Neutrophil (primary cell): ENCODE data around the gene DYRK1A.

Experiments
- H3K27ac ChIP-seq: fragments of 200-600 bp; sonication (generic); 2 replicates; pipeline ENCODE4 v1.5.1; 2016; ENCODE audit warnings: mild to moderate bottlenecking, moderate library complexity
- H3K27me3 ChIP-seq: fragments of 200-600 bp; sonication (generic); 2 replicates; pipeline ENCODE4 v1.6.0; 2016; ENCODE audit warnings: mild to moderate bottlenecking
- H3K36me3 ChIP-seq: fragments of 200-600 bp; sonication (generic); 2 replicates; pipeline ENCODE4 v1.5.1; 2017
- H3K4me1 ChIP-seq, 2 experiments: fragments of 200-600 bp in 1 of 2; sonication (generic) in 1 of 2; 1 replicate in 1 of 2; 2 replicates in 1 of 2; pipeline versions ENCODE4 v1.5.1 to v1.6.1; 2013 to 2016; ENCODE audit warnings: low read depth in 1 of 2, low read length in 1 of 2, mild to moderate bottlenecking in 1 of 2, moderate library complexity in 1 of 2; ENCODE audit not compliant: control insufficient read depth in 1 of 2, insufficient read depth in 1 of 2
- H3K4me3 ChIP-seq, 2 experiments: fragments of 200-600 bp in 1 of 2; sonication (generic) in 1 of 2; 1 replicate in 1 of 2; 2 replicates in 1 of 2; pipeline ENCODE4 v1.5.1; 2013 to 2016; ENCODE audit warnings: low read depth in 1 of 2, low read length in 1 of 2, mild to moderate bottlenecking in 1 of 2, moderate library complexity in 1 of 2
- H3K9me3 ChIP-seq: fragments of 200-600 bp; sonication (generic); 2 replicates; pipeline ENCODE4 v1.5.1; 2016
- TF ChIP-seq, protein P1 (sequence below): fragments of 200-600 bp; sonication (generic); IDR thresholded peaks from 2 replicates; pipeline ENCODE4 v1.5.1; 2016; ENCODE audit warnings: antibody characterized with exemption

The DYRK1A gene

GRCh38 chr21:37356706-37357105 is 9.9 kb upstream of the DYRK1A start:
- no peaks in the 10 kb centered on the region for H3K27me3 ChIP-seq
- no peak overlapping the region for H3K4me3 ChIP-seq
- no peak overlapping the region for H3K27ac ChIP-seq
- H3K36me3 ChIP-seq, result no peaks in the 10 kb centered on the region
- H3K4me1 ChIP-seq, result peaks cover 9 to 12% of the 10 kb centered on the region in 2 experiments
- TF ChIP-seq, protein P1, sequence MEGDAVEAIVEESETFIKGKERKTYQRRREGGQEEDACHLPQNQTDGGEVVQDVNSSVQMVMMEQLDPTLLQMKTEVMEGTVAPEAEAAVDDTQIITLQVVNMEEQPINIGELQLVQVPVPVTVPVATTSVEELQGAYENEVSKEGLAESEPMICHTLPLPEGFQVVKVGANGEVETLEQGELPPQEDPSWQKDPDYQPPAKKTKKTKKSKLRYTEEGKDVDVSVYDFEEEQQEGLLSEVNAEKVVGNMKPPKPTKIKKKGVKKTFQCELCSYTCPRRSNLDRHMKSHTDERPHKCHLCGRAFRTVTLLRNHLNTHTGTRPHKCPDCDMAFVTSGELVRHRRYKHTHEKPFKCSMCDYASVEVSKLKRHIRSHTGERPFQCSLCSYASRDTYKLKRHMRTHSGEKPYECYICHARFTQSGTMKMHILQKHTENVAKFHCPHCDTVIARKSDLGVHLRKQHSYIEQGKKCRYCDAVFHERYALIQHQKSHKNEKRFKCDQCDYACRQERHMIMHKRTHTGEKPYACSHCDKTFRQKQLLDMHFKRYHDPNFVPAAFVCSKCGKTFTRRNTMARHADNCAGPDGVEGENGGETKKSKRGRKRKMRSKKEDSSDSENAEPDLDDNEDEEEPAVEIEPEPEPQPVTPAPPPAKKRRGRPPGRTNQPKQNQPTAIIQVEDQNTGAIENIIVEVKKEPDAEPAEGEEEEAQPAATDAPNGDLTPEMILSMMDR, result no peak
- H3K9me3 ChIP-seq, result no peaks in the 10 kb centered on the region

- no peaks in the 10 kb centered on the region for H3K9me3 ChIP-seq
- peaks cover 9 to 12% of the 10 kb centered on the region in 2 experiments for H3K4me1 ChIP-seq
- no peaks in the 10 kb centered on the region for H3K27me3 ChIP-seq
- no peaks in the 10 kb centered on the region for H3K36me3 ChIP-seq
- TF ChIP-seq, protein P1, result no peak
- H3K27ac ChIP-seq, result no peak overlapping the region
- no peak overlapping the region for H3K4me3 ChIP-seq
Measured at GRCh38 chr21:37357691-37358090, 8.9 kb upstream of the DYRK1A start.

DNA sequence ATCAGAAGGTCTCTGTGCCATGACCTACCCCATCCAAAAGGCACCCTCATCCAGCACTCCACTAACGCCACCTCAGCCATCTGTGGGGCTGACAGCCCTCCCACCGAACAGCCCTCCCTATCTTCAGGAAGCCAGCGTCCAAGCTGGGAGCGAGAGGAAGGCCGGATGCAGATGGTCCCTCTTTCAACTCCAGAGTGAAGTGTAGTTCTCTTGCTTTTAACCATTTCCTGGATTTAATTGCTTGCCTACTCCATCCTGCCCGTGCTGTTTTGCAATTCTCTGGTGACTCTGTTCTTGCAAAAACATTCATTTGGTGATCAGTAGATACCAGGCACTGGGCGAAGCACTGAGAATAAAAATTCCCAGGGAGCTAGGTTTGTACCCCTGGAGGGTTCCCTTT is 8.2 kb upstream of the DYRK1A start:
- TF ChIP-seq, protein P1, result no peak
- Histone ChIP-seq H3K4me1 (peaks cover 9 to 12% of the 10 kb centered on the region in 2 experiments), H3K27ac (no peak overlapping the region), H3K27me3 (no peaks in the 10 kb centered on the region), H3K4me3 (no peak overlapping the region), H3K36me3 (no peaks in the 10 kb centered on the region), H3K9me3 (no peaks in the 10 kb centered on the region)

- H3K4me3 ChIP-seq, result no peak overlapping the region
- H3K27ac ChIP-seq, result peak overlapping the region; percentile 99
- TF ChIP-seq, protein P1, result no peak
Measured at GRCh38 chr21:37363936-37364335, 2.6 kb upstream of the DYRK1A start.

DNA sequence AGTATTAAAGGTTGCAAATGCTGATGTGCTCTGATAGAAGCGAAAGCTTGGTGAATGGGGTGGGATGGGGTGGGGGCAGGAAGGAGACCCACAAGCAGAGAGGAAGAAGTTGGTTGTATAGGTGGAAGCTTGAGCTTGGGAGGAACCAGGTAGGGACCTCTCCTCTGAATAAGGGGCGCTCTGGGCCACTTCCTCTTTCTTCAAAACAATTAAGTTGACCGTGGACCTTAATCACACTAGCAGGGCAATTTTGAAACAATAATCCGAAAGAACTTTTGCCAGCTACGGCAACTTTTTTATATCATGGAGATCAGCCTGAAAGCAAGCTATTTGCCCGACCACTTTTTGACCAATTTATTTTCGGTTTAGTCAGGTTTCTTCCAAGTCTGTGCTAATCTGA is 1.9 kb upstream of the DYRK1A start:
- peak overlapping the region; percentile 71 to 92 for H3K4me3 ChIP-seq
- H3K36me3 ChIP-seq, result no peaks in the 10 kb centered on the region

More at GRCh38 chr21:37363936-37364335, 2.6 kb upstream of the DYRK1A start:
- no peaks in the 10 kb centered on the region for H3K27me3 ChIP-seq
- H3K36me3 ChIP-seq, result no peaks in the 10 kb centered on the region
- no peaks in the 10 kb centered on the region for H3K9me3 ChIP-seq
- peaks cover 20 to 21% of the 10 kb centered on the region in 2 experiments for H3K4me1 ChIP-seq

More for the DNA sequence above, 1.9 kb upstream of the DYRK1A start:
- TF ChIP-seq, protein P1, result no peak
- Histone ChIP-seq H3K4me1 (peaks cover 28 to 29% of the 10 kb centered on the region in 2 experiments), H3K27ac (peak overlapping the region; percentile 99), H3K27me3 (no peaks in the 10 kb centered on the region), H3K9me3 (no peaks in the 10 kb centered on the region)
